ENCODE results near the gene SLC24A3.

GRCh38 chr20:19522071-19522801 lies 309.8 kb downstream of the SLC24A3 start:
- no peak for TF ChIP-seq CTCF (conservative IDR thresholded peaks at IDR 0.05; ENCODE audit: low read depth in 2 of 2)
- TF ChIP-seq, protein P1, sequence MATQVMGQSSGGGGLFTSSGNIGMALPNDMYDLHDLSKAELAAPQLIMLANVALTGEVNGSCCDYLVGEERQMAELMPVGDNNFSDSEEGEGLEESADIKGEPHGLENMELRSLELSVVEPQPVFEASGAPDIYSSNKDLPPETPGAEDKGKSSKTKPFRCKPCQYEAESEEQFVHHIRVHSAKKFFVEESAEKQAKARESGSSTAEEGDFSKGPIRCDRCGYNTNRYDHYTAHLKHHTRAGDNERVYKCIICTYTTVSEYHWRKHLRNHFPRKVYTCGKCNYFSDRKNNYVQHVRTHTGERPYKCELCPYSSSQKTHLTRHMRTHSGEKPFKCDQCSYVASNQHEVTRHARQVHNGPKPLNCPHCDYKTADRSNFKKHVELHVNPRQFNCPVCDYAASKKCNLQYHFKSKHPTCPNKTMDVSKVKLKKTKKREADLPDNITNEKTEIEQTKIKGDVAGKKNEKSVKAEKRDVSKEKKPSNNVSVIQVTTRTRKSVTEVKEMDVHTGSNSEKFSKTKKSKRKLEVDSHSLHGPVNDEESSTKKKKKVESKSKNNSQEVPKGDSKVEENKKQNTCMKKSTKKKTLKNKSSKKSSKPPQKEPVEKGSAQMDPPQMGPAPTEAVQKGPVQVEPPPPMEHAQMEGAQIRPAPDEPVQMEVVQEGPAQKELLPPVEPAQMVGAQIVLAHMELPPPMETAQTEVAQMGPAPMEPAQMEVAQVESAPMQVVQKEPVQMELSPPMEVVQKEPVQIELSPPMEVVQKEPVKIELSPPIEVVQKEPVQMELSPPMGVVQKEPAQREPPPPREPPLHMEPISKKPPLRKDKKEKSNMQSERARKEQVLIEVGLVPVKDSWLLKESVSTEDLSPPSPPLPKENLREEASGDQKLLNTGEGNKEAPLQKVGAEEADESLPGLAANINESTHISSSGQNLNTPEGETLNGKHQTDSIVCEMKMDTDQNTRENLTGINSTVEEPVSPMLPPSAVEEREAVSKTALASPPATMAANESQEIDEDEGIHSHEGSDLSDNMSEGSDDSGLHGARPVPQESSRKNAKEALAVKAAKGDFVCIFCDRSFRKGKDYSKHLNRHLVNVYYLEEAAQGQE (IDR thresholded peaks at IDR 0.05; ENCODE audit: unreplicated experiment), result no peak
- no peak for TF ChIP-seq EZH2 (IDR thresholded peaks at IDR 0.05; ENCODE audit: low read depth, unreplicated experiment)
- no peak for TF ChIP-seq POLR2AphosphoS5 (IDR thresholded peaks at IDR 0.05; ENCODE audit: low read depth)
- no peak for TF ChIP-seq STAT1 (IDR thresholded peaks at IDR 0.05; ENCODE audit: unreplicated experiment)
- TF ChIP-seq EZH2phosphoT487 (IDR thresholded peaks at IDR 0.05; ENCODE audit: unreplicated experiment), result no peak
- TF ChIP-seq CREB1 (CRISPR knock-in tag; IDR thresholded peaks at IDR 0.05; ENCODE audit: low read depth), result no peak
- no peak for TF ChIP-seq NANOG (IDR thresholded peaks at IDR 0.05; ENCODE audit: borderline replicate concordance)
- TF ChIP-seq JUNB (IDR thresholded peaks at IDR 0.05; ENCODE audit: unreplicated experiment), result no peak
- TF ChIP-seq, protein P2, sequence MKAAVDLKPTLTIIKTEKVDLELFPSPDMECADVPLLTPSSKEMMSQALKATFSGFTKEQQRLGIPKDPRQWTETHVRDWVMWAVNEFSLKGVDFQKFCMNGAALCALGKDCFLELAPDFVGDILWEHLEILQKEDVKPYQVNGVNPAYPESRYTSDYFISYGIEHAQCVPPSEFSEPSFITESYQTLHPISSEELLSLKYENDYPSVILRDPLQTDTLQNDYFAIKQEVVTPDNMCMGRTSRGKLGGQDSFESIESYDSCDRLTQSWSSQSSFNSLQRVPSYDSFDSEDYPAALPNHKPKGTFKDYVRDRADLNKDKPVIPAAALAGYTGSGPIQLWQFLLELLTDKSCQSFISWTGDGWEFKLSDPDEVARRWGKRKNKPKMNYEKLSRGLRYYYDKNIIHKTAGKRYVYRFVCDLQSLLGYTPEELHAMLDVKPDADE (IDR thresholded peaks at IDR 0.05), result no peak
- no peak for TF ChIP-seq ZNF331 (CRISPR knock-in tag; IDR thresholded peaks at IDR 0.05; ENCODE audit: low read depth)
